ENCODE results near the gene FARP1.

Gene FARP1

GRCh38 chr13:98335721-98336120, 192.8 kb downstream of the FARP1 start:
- Histone ChIP-seq H2AFZ (ENCODE audit: low read length, unreplicated experiment) (no peak overlapping the region), H3K36me3 (ENCODE audit: insufficient read depth, low read length) (no peaks in the 10 kb centered on the region), H3K4me3 (ENCODE audit: low read depth, low read length) (no peak overlapping the region), H3K4me1 (ENCODE audit: control insufficient read depth, insufficient read depth, low read length, unreplicated experiment) (no peaks in the 10 kb centered on the region), H3K27ac (ENCODE audit: low read depth, low read length) (no peak overlapping the region), H3K27me3 (ENCODE audit: insufficient read depth, low read length) (no peaks in the 10 kb centered on the region), H3K79me2 (ENCODE audit: control insufficient read depth, insufficient read depth, low read length, unreplicated experiment) (no peaks in the 10 kb centered on the region)

- no peak overlapping the region for H3K27ac ChIP-seq (ENCODE audit: low read depth, low read length)
- H3K79me2 ChIP-seq (ENCODE audit: control insufficient read depth, insufficient read depth, low read length, unreplicated experiment), result no peaks in the 10 kb centered on the region
- no peaks in the 10 kb centered on the region for H3K27me3 ChIP-seq (ENCODE audit: insufficient read depth, low read length)
- H3K4me3 ChIP-seq (ENCODE audit: low read depth, low read length), result no peak overlapping the region
- H2AFZ ChIP-seq (ENCODE audit: low read length, unreplicated experiment), result no peak overlapping the region
- H3K4me1 ChIP-seq (ENCODE audit: control insufficient read depth, insufficient read depth, low read length, unreplicated experiment), result no peaks in the 10 kb centered on the region
- H3K36me3 ChIP-seq (ENCODE audit: insufficient read depth, low read length), result no peaks in the 10 kb centered on the region
Measured at GRCh38 chr13:98338310-98338709, 195.4 kb downstream of the FARP1 start.

- H2AFZ ChIP-seq (ENCODE audit: low read length, unreplicated experiment), result no peak overlapping the region
- H3K27me3 ChIP-seq (ENCODE audit: insufficient read depth, low read length), result no peaks in the 10 kb centered on the region
- H3K36me3 ChIP-seq (ENCODE audit: insufficient read depth, low read length), result no peaks in the 10 kb centered on the region
- H3K4me3 ChIP-seq (ENCODE audit: low read depth, low read length), result no peak overlapping the region
- H3K27ac ChIP-seq (ENCODE audit: low read depth, low read length), result no peak overlapping the region
- no peaks in the 10 kb centered on the region for H3K4me1 ChIP-seq (ENCODE audit: control insufficient read depth, insufficient read depth, low read length, unreplicated experiment)
- no peaks in the 10 kb centered on the region for H3K79me2 ChIP-seq (ENCODE audit: control insufficient read depth, insufficient read depth, low read length, unreplicated experiment)
Measured at GRCh38 chr13:98339684-98340425, 197.0 kb downstream of the FARP1 start.

GRCh38 chr13:98342953-98343352, 200.1 kb downstream of the FARP1 start:
- no peaks in the 10 kb centered on the region for H3K27me3 ChIP-seq (ENCODE audit: insufficient read depth, low read length)
- H3K4me1 ChIP-seq (ENCODE audit: control insufficient read depth, insufficient read depth, low read length, unreplicated experiment), result no peaks in the 10 kb centered on the region
- H2AFZ ChIP-seq (ENCODE audit: low read length, unreplicated experiment), result no peak overlapping the region
- no peaks in the 10 kb centered on the region for H3K36me3 ChIP-seq (ENCODE audit: insufficient read depth, low read length)
- H3K27ac ChIP-seq (ENCODE audit: low read depth, low read length), result no peak overlapping the region
- H3K79me2 ChIP-seq (ENCODE audit: control insufficient read depth, insufficient read depth, low read length, unreplicated experiment), result no peaks in the 10 kb centered on the region
- H3K4me3 ChIP-seq (ENCODE audit: low read depth, low read length), result no peak overlapping the region

GRCh38 chr13:98343461-98343860, 200.6 kb downstream of the FARP1 start:
- no peak overlapping the region for H2AFZ ChIP-seq (ENCODE audit: low read length, unreplicated experiment)
- H3K27ac ChIP-seq (ENCODE audit: low read depth, low read length), result no peak overlapping the region
- no peak overlapping the region for H3K4me3 ChIP-seq (ENCODE audit: low read depth, low read length)
- H3K36me3 ChIP-seq (ENCODE audit: insufficient read depth, low read length), result no peaks in the 10 kb centered on the region
- H3K4me1 ChIP-seq (ENCODE audit: control insufficient read depth, insufficient read depth, low read length, unreplicated experiment), result no peaks in the 10 kb centered on the region
- no peaks in the 10 kb centered on the region for H3K79me2 ChIP-seq (ENCODE audit: control insufficient read depth, insufficient read depth, low read length, unreplicated experiment)
- no peaks in the 10 kb centered on the region for H3K27me3 ChIP-seq (ENCODE audit: insufficient read depth, low read length)

GRCh38 chr13:98344392-98344791, 201.5 kb downstream of the FARP1 start:
- Histone ChIP-seq H3K27me3 (ENCODE audit: insufficient read depth, low read length) (no peaks in the 10 kb centered on the region), H3K36me3 (ENCODE audit: insufficient read depth, low read length) (no peaks in the 10 kb centered on the region), H3K79me2 (ENCODE audit: control insufficient read depth, insufficient read depth, low read length, unreplicated experiment) (no peaks in the 10 kb centered on the region), H2AFZ (ENCODE audit: low read length, unreplicated experiment) (no peak overlapping the region), H3K4me1 (ENCODE audit: control insufficient read depth, insufficient read depth, low read length, unreplicated experiment) (no peaks in the 10 kb centered on the region), H3K27ac (ENCODE audit: low read depth, low read length) (no peak overlapping the region), H3K4me3 (ENCODE audit: low read depth, low read length) (no peak overlapping the region)

- H3K27ac ChIP-seq (ENCODE audit: low read depth, low read length), result no peak overlapping the region
- H3K4me1 ChIP-seq (ENCODE audit: control insufficient read depth, insufficient read depth, low read length, unreplicated experiment), result no peaks in the 10 kb centered on the region
- H2AFZ ChIP-seq (ENCODE audit: low read length, unreplicated experiment), result no peak overlapping the region
- no peaks in the 10 kb centered on the region for H3K27me3 ChIP-seq (ENCODE audit: insufficient read depth, low read length)
- no peak overlapping the region for H3K4me3 ChIP-seq (ENCODE audit: low read depth, low read length)
- no peaks in the 10 kb centered on the region for H3K36me3 ChIP-seq (ENCODE audit: insufficient read depth, low read length)
- H3K79me2 ChIP-seq (ENCODE audit: control insufficient read depth, insufficient read depth, low read length, unreplicated experiment), result no peaks in the 10 kb centered on the region
Measured at GRCh38 chr13:98345107-98345935, 202.4 kb downstream of the FARP1 start.

- H3K79me2 ChIP-seq (ENCODE audit: control insufficient read depth, insufficient read depth, low read length, unreplicated experiment), result no peaks in the 10 kb centered on the region
- no peak overlapping the region for H3K27ac ChIP-seq (ENCODE audit: low read depth, low read length)
- H3K4me3 ChIP-seq (ENCODE audit: low read depth, low read length), result no peak overlapping the region
- H2AFZ ChIP-seq (ENCODE audit: low read length, unreplicated experiment), result no peak overlapping the region
- no peaks in the 10 kb centered on the region for H3K27me3 ChIP-seq (ENCODE audit: insufficient read depth, low read length)
- no peaks in the 10 kb centered on the region for H3K36me3 ChIP-seq (ENCODE audit: insufficient read depth, low read length)
- no peaks in the 10 kb centered on the region for H3K4me1 ChIP-seq (ENCODE audit: control insufficient read depth, insufficient read depth, low read length, unreplicated experiment)
Measured at GRCh38 chr13:98346904-98347636, 204.2 kb downstream of the FARP1 start.

GRCh38 chr13:98347756-98348155, 204.9 kb downstream of the FARP1 start:
- Histone ChIP-seq H2AFZ (ENCODE audit: low read length, unreplicated experiment) (no peak overlapping the region), H3K27me3 (ENCODE audit: insufficient read depth, low read length) (no peaks in the 10 kb centered on the region), H3K4me3 (ENCODE audit: low read depth, low read length) (no peak overlapping the region), H3K4me1 (ENCODE audit: control insufficient read depth, insufficient read depth, low read length, unreplicated experiment) (no peaks in the 10 kb centered on the region), H3K36me3 (ENCODE audit: insufficient read depth, low read length) (no peaks in the 10 kb centered on the region), H3K79me2 (ENCODE audit: control insufficient read depth, insufficient read depth, low read length, unreplicated experiment) (no peaks in the 10 kb centered on the region), H3K27ac (ENCODE audit: low read depth, low read length) (no peak overlapping the region)

- H3K36me3 ChIP-seq (ENCODE audit: insufficient read depth, low read length), result no peaks in the 10 kb centered on the region
- H3K4me3 ChIP-seq (ENCODE audit: low read depth, low read length), result no peak overlapping the region
- no peaks in the 10 kb centered on the region for H3K79me2 ChIP-seq (ENCODE audit: control insufficient read depth, insufficient read depth, low read length, unreplicated experiment)
- H3K4me1 ChIP-seq (ENCODE audit: control insufficient read depth, insufficient read depth, low read length, unreplicated experiment), result no peaks in the 10 kb centered on the region
- H3K27ac ChIP-seq (ENCODE audit: low read depth, low read length), result no peak overlapping the region
- no peak overlapping the region for H2AFZ ChIP-seq (ENCODE audit: low read length, unreplicated experiment)
- H3K27me3 ChIP-seq (ENCODE audit: insufficient read depth, low read length), result no peaks in the 10 kb centered on the region
Measured at GRCh38 chr13:98348466-98349200, 205.7 kb downstream of the FARP1 start.

Measured in ACC112 (cell line).